Measurements from ENCODE around the gene KLF1. TPM values are rescaled to one million over a fixed set of nuclear protein-coding genes. Genes with fewer than 3 reads are reported as not detected.
A peak's percentile ranks its signal among the peaks of the same experiment; 100 is the strongest.

KLF1 gene
- total RNA-seq, 1 experiment from 2014 or later, result not detected

DNA sequence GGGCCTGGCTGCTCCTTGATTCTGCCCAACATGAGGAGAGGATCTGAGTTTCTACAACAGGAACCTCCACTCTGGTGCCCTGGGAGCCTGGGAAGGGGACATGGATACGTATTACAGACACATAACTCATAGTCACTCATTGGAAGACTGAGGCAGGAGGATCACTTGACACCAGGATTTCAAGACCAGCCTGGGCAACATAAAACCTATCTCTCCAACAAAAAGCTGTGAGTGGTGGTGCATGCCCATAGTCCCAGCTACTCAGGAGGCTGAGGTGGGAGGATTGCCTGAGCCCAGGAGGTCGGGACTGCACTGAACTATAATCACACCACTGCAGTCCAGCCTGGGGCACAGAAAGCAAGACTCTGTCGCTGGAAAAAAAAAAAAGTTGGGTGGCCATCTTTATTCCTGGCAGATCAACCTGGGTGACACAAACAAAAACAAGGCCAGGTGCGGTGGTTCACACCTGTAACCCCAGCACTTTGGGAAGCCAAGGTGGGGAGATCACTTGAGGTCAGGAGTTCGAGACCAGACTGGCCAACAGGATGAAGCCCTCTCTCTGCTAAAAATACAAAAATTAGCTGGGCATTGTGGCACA, 1.1 kb upstream of the KLF1 start:
- no TSS peak for BruUV-seq (replicated peaks)
- peaks cover 27% of the 10 kb centered on the region for H3K36me3 Mint-ChIP-seq (ENCODE audit: insufficient read depth, unreplicated experiment)
- DNase-seq, result no peak
- H3K27ac Mint-ChIP-seq (ENCODE audit: unreplicated experiment), result no peak overlapping the region
- H3K4me3 Mint-ChIP-seq (ENCODE audit: low read depth, unreplicated experiment), result no peak overlapping the region
- intact Hi-C loops (cut with micrococcal nuclease; ENCODE audit: unreplicated experiment), result no loop called here
- peaks cover 3% of the 10 kb centered on the region for H3K9me3 Mint-ChIP-seq (ENCODE audit: low read depth, unreplicated experiment)
- no peak for TF ChIP-seq CTCF (IDR thresholded peaks at IDR 0.05; ENCODE audit: unreplicated experiment)
- H3K4me1 Mint-ChIP-seq (ENCODE audit: low read depth, unreplicated experiment), result peaks cover 23% of the 10 kb centered on the region
- peaks cover 15% of the 10 kb centered on the region for H3K27me3 Mint-ChIP-seq (ENCODE audit: unreplicated experiment)
- CTCF ChIA-PET, result no interaction called here

- Mint-ChIP-seq H3K36me3 (ENCODE audit: insufficient read depth, unreplicated experiment) (peaks cover 26% of the 10 kb centered on the region), H3K9me3 (ENCODE audit: low read depth, unreplicated experiment) (peaks cover 3% of the 10 kb centered on the region), H3K27me3 (ENCODE audit: unreplicated experiment) (peaks cover 15% of the 10 kb centered on the region), H3K4me1 (ENCODE audit: low read depth, unreplicated experiment) (peaks cover 15% of the 10 kb centered on the region), H3K27ac (ENCODE audit: unreplicated experiment) (no peak overlapping the region), H3K4me3 (ENCODE audit: low read depth, unreplicated experiment) (no peak overlapping the region)
- intact Hi-C loops (cut with micrococcal nuclease; ENCODE audit: unreplicated experiment), result no loop called here
- no peak for TF ChIP-seq CTCF (IDR thresholded peaks at IDR 0.05; ENCODE audit: unreplicated experiment)
- DNase-seq, result no peak
- CTCF ChIA-PET, result interaction anchor here (0.5 to 0.6 kb wide), 2 partner anchors 51 to 1496 kb away, joined by 3 to 5 read pairs; no protein-coding TSS in a partner anchor
- BruUV-seq (replicated peaks), result no TSS peak
These were observed 391 bp downstream of the KLF1 start for GRCh38 chr19:12886651-12886968.

DNA sequence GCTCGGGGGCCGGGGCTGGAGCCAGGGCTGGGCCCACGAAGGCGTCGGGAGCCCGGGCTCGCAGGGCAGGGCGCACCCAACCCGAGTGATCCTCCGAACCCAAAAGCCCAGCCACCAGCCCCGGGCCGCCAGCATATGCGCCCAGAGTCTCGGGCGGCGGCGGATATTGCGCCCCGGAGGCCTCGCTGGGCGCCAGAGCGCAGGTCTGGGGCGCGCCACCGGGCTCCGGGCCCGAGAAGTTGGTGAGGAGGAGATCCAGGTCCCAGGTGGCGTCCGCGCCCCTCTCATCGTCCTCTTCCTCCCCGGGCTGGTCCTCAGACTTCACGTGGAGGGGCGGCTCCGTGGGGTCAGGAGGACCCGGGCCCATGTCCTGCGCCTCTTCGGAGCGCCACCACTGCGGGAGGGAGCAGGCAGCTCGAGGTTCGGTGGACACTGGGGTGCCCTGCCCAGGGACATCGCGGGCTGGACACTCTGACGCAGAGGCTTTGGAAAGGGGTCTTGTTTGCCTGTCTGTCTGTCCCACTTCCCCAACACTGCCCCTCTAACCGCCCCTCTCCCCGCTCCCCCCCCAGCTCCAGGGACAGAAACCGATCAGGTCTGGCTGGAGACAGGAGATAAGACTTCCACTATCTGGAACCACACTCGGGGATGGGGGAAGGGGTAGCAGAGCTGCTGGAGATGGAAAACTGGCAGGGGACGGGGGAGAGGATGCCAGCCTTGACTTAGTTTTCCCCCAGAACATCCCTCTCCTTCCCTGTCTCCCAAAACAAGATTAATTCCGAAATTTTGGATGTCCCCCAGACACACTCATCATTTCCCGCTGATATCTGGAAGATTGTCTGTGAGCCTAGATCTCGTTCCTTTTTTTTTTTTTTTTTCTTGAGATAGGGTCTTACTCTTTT, 1.0 kb downstream of the KLF1 start:
- intact Hi-C loops (cut with micrococcal nuclease; ENCODE audit: unreplicated experiment), result no loop called here
- BruUV-seq (replicated peaks), result no TSS peak

More for the DNA sequence above, 1.0 kb downstream of the KLF1 start:
- Mint-ChIP-seq H3K27me3 (ENCODE audit: unreplicated experiment) (peaks cover 15% of the 10 kb centered on the region), H3K4me3 (ENCODE audit: low read depth, unreplicated experiment) (peak overlapping the region; percentile 76), H3K27ac (ENCODE audit: unreplicated experiment) (no peak overlapping the region), H3K9me3 (ENCODE audit: low read depth, unreplicated experiment) (peaks cover 3% of the 10 kb centered on the region), H3K4me1 (ENCODE audit: low read depth, unreplicated experiment) (peaks cover 15% of the 10 kb centered on the region), H3K36me3 (ENCODE audit: insufficient read depth, unreplicated experiment) (peaks cover 26% of the 10 kb centered on the region)
- CTCF ChIA-PET, result interaction anchor here (0.5 to 2.0 kb wide), 6 partner anchors 13 to 1495 kb away, joined by 3 to 9 read pairs (median 4); partner anchors contain the start of gene SYCE2
- no peak for TF ChIP-seq CTCF (IDR thresholded peaks at IDR 0.05; ENCODE audit: unreplicated experiment)
- no peak for DNase-seq
